22Rv1 (cell line): ENCODE data around the gene EPHB1.

Experiments
- H3K27ac ChIP-seq: fragments of 450-650 bp; 2 replicates; pipeline ENCODE4 v1.5.1; 2017
- CTCF ChIP-seq: fragments of 450-650 bp; IDR thresholded peaks from 2 replicates; pipeline ENCODE4 v1.5.1; 2017; ENCODE audit warnings: mild to moderate bottlenecking
- ZFX ChIP-seq: fragments of 450-650 bp; IDR thresholded peaks from 2 replicates; pipeline ENCODE4 v1.6.1; 2017; ENCODE audit warnings: antibody characterized with exemption, borderline replicate concordance

Gene EPHB1

GRCh38 chr3:134867277-134867676 is 72.2 kb downstream of the EPHB1 start:
- no peak overlapping the region for H3K27ac ChIP-seq
- TF ChIP-seq CTCF (no peak), ZFX (no peak)

GRCh38 chr3:134869153-134869726 is 74.2 kb downstream of the EPHB1 start:
- no peak overlapping the region for H3K27ac ChIP-seq
- TF ChIP-seq CTCF (no peak), ZFX (no peak)

- no peak overlapping the region for H3K27ac ChIP-seq
- no peak for TF ChIP-seq CTCF
- no peak for TF ChIP-seq ZFX
Measured at GRCh38 chr3:134871818-134872217, 76.8 kb downstream of the EPHB1 start.

- TF ChIP-seq CTCF (no peak), ZFX (no peak)
- no peak overlapping the region for H3K27ac ChIP-seq
Measured at GRCh38 chr3:134872440-134873388, 77.7 kb downstream of the EPHB1 start.

GRCh38 chr3:134873789-134874188 is 78.7 kb downstream of the EPHB1 start:
- TF ChIP-seq ZFX (no peak), CTCF (no peak)
- no peak overlapping the region for H3K27ac ChIP-seq

GRCh38 chr3:134874737-134875413 is 79.8 kb downstream of the EPHB1 start:
- TF ChIP-seq ZFX (no peak), CTCF (no peak)

GRCh38 chr3:134876836-134877235 is 81.8 kb downstream of the EPHB1 start:
- H3K27ac ChIP-seq = no peak overlapping the region
- no peak for TF ChIP-seq CTCF
- TF ChIP-seq ZFX = no peak

More at GRCh38 chr3:134874737-134875413, 79.8 kb downstream of the EPHB1 start:
- H3K27ac ChIP-seq = no peak overlapping the region
